Activated CD8-positive, alpha-beta memory T cell treated with anti-CD3 and anti-CD28 coated beads for 4 hours (primary cell): ENCODE data around the gene GTPBP6.
"Not testable (repeated sequence)": the region's sequence is repeated elsewhere in the genome, so short reads cannot be mapped to it uniquely, and the experiment has no call there.

ENCODE experiments used
- DNase-seq, 2 donors: peaks; one replicate each; pipeline ENCODE4 v3.0.0-alpha.2; 2020; ENCODE audit warnings: low read depth in 2 of 2

Gene GTPBP6

DNA sequence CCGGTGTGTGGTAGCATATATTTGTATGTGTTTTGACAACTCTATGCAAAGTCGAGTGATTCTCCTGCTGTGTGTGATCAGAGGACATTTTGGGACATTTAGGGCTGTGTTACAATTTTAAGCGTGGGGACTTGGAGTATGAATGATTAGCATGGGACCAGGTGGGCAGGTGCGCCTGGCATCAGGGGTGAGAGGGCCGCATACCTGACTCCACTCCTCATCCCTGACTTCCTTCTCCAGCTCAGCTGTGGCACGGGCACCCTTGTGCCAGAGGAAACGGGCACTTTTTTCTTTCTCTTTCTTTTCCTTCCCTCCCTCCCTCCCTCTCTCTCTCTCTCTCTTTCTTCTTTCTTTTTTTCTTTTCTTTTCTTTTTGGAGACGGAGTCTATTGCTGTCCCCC lies 53.1 kb downstream of the GTPBP6 start:
- no peak for DNase-seq

DNA sequence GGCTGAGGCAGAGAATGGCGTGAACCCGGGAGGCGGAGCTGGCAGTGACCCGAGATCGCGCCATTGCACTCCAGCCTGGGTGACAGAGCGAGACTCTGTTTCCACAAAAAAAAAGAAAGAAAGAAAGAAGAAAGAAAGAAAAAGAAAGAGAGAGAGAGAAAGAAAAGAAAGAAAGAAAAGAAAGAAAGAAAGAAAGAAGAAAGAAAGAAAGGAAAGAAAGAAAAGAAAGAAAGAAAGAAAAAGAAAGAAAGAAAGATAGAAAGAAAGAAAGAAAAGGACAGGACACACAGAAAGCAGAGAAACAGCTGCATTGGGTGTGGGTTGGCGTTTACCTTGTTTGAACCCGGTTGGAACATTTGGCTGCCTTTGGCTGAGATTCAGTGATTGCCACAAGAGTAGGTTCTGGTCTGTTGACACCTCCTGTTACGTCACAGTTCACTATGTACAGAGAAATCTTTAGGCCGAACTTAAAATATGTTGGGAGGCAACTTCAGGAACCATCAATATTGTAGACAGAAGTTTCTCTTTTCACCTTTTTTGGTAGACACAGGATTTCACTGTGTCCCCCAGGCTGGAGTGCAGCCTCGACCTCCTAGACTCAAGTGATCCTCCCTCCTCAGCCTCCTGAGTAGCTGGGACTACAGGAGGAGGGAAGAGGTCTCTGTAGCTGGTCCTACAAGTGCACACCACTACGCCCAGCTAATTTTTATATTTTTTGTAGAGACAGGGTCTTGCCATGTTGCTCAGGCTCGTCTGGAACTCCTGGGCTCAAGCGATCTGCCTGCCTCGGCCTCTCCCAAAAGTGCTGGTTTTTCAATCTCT lies 53.8 kb downstream of the GTPBP6 start:
- DNase-seq, result no peak

DNA sequence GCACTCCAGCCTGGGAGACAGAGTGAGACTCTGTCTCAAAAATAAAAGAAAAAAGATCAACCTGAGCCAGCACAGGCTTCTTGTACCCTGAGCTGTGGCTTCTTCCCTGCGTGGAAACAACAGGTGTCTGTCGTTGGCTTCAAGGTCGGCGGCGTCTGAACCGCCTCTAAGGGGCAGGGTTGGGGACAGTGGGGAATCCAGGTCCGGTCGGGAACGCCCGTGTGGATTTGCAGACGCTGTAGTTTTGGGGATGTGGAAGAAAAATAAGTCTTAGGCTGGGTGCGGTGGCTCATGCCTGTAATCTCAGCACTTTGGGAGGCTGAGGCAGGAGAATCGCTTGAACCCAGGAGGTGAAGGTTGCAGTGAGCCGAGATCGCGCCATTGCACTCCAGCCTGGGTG lies 54.6 kb downstream of the GTPBP6 start:
- not testable (repeated sequence) for DNase-seq

DNA sequence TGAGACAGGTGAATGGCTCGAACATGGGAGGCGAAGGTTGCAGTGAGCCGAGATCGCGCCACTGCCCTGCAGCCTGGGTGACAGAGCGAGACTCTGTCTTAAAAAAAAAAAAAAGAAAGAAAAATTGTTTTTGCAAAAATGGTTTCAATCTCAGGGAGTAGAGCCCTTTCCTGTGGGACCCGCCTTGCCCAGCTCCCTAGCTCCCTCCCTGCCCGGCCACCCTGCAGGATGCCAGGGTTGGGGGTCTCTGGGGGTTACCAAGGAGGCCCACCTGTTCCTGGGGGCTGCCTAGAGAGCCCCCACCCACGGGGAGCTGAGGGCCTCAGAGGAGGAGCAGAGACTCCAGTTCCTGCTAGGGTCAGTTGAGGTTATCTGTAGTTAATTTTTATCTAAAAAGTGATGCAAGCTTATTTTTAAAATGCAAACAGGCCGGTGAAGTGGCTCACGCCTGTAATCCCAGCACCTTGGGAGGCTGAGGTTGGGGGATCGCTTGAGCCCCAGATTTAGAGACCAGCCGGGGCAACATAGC lies 56.2 kb downstream of the GTPBP6 start:
- DNase-seq, result no peak

DNA sequence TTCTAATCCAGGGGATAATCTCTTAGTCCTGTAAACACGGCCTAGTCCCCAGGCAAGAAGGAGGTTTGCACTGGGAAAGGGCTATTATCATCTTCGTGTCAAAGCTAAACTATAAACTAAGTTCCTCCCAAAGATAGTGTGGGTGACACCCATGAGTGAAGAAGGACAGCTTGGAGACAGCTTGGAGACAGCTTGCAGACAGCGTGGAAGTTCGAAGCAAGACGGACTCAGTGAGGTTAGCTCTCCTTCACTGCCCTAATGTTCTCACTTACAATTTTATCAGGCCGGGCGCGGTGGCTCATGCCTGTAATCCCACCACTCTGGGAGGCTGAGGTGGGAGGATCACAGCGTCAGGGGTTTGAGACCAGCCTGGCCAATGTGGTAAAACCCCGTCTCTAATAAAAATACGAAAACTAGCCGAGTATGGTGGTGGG lies 56.7 kb downstream of the GTPBP6 start:
- DNase-seq, result no peak

DNA sequence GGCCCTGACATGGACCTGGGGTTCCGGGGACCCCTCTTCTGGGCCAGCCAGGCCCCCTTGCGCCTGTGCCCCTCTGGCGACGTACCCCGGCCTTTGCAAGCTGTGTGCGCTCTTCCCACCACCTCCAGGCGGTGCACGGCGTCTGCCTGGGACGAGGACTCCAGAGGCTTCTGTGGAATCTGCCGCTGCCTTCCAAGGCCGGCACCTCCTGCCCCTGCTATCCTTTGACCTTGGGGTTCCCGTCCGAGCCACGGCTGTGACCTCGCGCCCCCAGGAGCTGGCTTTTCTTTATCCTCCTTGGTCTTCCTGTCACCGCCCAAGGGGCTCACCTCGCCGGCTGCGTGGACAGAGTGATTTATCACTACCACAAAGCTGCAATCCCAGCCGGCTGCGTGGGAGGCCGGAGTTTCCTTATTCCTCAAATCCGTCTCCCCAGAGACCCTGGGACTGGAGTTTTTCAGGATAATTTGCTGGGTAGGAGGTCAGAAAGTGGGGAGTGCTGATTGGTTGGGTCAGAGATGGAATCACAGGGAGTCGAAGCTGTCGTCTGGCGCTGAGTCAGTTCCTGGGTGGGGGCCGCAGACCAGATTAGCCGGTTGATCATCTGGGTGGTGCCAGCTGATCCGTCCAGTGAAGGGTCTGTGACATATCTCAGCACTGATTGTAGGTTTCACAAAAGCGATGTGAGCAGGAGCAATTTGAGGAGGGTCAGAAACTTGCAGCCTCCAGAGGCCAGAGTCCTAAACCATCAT lies 57.3 kb downstream of the GTPBP6 start:
- DNase-seq, result no peak

DNA sequence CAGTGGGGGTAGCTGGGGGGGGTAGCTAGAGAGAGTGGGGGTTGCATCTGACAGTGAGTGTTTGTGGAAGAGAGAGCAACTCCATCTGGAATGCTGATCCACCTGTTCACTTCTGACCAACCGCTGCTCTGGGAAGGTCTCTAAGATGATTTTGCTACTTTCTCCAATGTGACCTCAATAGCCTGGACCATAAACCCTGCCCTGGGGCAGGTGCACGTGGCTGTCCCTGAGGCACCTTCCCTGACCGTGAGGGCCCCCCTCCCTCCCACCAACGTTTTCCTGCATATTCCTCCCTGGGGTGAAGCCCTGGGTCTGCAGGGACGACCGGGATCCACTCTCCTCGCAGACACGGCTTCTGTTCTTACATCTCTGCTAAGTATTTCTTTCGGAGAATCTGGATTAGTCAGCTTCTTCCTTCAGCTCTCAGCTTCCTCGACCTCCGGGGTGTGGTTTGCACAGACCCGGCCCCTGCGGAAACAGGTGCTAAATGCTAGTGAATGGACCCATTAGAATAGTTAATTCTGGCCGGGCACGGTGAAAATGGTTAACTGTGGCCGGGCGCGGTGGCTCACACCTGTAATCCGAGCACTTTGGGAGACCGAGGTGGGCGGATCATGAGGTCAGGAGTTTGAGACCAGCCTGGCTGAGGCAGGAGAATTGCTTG lies 58.8 kb downstream of the GTPBP6 start:
- DNase-seq, result no peak

DNA sequence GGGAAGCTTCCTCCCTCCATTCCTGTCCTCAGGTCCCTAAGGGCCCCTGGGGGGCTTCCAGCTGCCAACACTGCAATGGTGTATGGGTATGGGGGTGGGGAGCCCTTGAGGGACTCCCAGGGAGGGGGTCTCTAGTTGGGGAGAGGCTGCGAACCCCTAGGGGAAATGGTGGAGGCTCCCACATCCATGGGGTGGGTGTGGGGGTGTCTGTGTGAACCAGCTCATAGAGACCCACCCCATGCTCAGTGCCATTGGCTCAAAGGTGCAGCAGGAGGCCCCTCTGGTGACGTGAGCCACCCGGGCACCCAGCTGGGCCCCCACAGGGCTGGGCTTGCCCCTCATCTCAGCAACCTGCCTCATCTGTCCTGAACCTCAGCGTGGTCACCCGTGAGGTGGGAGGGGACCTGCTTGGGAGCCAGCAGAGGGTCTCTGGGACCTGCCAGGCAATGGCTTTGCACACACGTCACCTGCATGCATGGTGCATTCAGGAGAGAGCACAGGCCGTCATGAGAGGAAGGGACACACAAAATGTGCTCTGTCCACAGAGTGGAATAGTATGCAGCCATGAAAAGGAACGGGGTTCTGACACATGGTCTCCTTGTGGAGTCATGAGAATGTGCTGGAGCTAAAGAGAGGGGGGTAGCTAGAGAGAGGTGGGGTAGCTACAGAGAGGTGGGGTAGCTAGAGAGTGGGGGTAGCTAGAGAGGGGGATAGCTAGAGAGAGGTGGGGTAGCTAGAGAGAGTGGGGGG lies 60.1 kb downstream of the GTPBP6 start:
- no peak for DNase-seq

DNA sequence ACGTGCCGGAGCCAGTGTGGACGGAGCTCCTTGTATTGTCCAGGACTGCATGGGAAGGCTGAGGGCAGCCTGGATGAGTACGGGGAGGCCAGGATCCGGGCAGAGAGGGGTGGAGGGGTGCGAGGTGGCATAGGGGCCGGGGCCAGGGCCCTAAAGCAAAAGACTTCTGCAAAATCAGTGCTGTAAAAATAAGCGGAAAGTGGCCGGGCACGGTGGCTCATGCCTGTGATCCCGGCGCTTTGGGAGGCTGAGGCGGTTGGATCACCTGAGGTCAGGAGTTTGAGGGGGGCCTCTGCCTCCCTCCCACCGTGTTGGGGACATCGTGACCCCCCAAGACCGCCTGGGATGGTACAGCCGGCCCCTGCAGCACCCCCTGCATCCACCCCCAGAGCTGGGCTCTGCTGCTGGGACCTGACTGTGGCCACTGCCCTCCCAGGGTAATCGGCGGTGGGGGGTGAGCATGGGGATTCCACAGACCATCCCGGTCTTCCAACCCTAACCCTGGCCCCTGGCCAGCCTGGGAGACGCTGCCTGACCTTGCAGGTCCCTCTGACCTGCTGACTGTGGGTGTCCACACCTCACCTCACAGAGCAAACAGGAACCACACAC lies 60.8 kb downstream of the GTPBP6 start:
- DNase-seq, result no peak

DNA sequence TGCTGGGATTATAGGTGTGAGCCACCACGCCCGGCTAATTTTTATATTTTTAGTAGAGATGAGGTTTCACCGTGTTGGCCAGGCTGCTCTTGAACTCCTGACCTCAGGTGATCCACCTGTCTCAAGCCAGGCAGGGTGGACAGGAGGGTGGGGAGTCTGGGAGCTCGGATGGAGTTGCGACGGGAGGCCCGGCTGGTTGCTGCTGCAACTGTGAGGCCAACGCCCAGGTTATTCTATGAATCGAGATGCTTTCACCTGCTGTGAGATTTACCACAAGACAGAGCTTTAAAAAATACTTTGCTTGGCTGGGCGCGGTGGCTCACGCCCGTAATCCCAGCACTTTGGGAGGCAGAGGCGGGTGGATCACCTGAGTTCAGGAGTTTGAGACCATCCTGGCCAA lies 61.5 kb downstream of the GTPBP6 start:
- not testable (repeated sequence) for DNase-seq

DNA sequence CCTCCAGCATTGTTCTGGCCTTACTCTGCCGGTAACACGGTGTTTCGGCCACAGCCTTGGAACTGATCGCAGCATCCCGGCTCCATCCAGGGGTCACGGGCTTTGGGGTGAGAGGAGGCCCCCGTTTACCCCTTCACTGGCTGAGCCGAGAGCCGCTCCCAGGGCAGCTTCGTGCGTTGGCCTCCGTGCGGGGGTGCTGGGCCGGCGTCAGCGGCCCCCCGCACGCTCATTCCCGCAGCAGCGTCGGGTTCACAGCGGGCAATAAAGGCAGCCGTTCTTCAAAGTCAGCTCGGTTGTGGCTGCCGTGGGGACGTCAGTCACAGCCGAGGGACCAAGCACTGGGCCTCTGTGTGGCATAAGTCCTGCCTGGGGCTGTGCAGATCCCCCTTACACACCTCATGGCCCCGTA lies 62.7 kb downstream of the GTPBP6 start:
- DNase-seq, result no peak
